Astrocyte (in vitro differentiated cells and primary cell): ENCODE data around the gene ATP6V1G2. TPM values are rescaled to one million over a fixed set of nuclear protein-coding genes. Genes with fewer than 3 reads are reported as not detected.
A peak's percentile ranks its signal among the peaks of the same experiment; 100 is the strongest.

ENCODE experiments used
- DNase-seq: peaks from one replicate; pipeline ENCODE4 v3.0.0-alpha.2; 2010; ENCODE audit warnings: low read depth
- FAIRE-seq: peaks from 2 replicates; lab custom pipeline; 2011; peaks lifted over from hg19 to GRCh38; lab: Jason Lieb, UNC
- H2AFZ ChIP-seq: 2 replicates; pipeline ENCODE4 v1.6.0; 2012; ENCODE audit warnings: low read depth, low read length, inconsistent platforms
- H3K27ac ChIP-seq: 2 replicates; pipeline ENCODE4 v1.5.1; 2011; ENCODE audit warnings: low read depth, low read length, inconsistent platforms
- H3K27me3 ChIP-seq: 2 replicates; pipeline ENCODE4 v1.6.0; 2011; ENCODE audit warnings: low read length, inconsistent platforms; ENCODE audit not compliant: insufficient read depth
- H3K36me3 ChIP-seq: 2 replicates; pipeline ENCODE4 v1.5.1; 2011; ENCODE audit warnings: low read length, inconsistent platforms; ENCODE audit not compliant: insufficient read depth
- H3K4me1 ChIP-seq: 2 replicates; pipeline ENCODE4 v1.5.1; 2011; ENCODE audit warnings: low read length, inconsistent platforms; ENCODE audit not compliant: insufficient read depth
- H3K4me2 ChIP-seq: 2 replicates; pipeline ENCODE4 v1.6.0; 2012; ENCODE audit warnings: low read length, inconsistent platforms
- H3K4me3 ChIP-seq: 2 replicates; pipeline ENCODE4 v1.5.1; 2011; ENCODE audit warnings: low read depth, mild to moderate bottlenecking, low read length, inconsistent platforms; ENCODE audit not compliant: insufficient read depth
- H3K79me2 ChIP-seq: 2 replicates; pipeline ENCODE4 v1.6.0; 2012; ENCODE audit warnings: mild to moderate bottlenecking, low read length, inconsistent platforms; ENCODE audit not compliant: insufficient read depth
- H3K9ac ChIP-seq: 2 replicates; pipeline ENCODE4 v1.6.0; 2012; ENCODE audit warnings: mild to moderate bottlenecking, low read length, inconsistent platforms
- H3K9me3 ChIP-seq: 2 replicates; pipeline ENCODE4 v1.5.1; 2012; ENCODE audit warnings: low read depth, mild to moderate bottlenecking, low read length, inconsistent platforms; ENCODE audit not compliant: insufficient read depth
- H4K20me1 ChIP-seq: 2 replicates; pipeline ENCODE4 v1.6.0; 2012; ENCODE audit warnings: low read length, inconsistent platforms; ENCODE audit not compliant: insufficient read depth
- H3K27ac Mint-ChIP-seq: one replicate; pipeline ENCODE4 v1.8.0; 2021; ENCODE audit warnings: mild to moderate bottlenecking, mixed read lengths; ENCODE audit not compliant: unreplicated experiment
- H3K27me3 Mint-ChIP-seq: one replicate; pipeline ENCODE4 v1.8.0; 2021; ENCODE audit warnings: low read depth, mixed read lengths; ENCODE audit not compliant: unreplicated experiment
- H3K36me3 Mint-ChIP-seq: one replicate; pipeline ENCODE4 v1.8.0; 2021; ENCODE audit warnings: low read depth, mixed read lengths; ENCODE audit not compliant: unreplicated experiment
- H3K4me1 Mint-ChIP-seq: one replicate; pipeline ENCODE4 v1.8.0; 2021; ENCODE audit warnings: low read depth, mixed read lengths; ENCODE audit not compliant: unreplicated experiment
- H3K4me3 Mint-ChIP-seq: one replicate; pipeline ENCODE4 v1.8.0; 2021; ENCODE audit warnings: mild to moderate bottlenecking, moderate library complexity, mixed read lengths; ENCODE audit not compliant: unreplicated experiment
- H3K9me3 Mint-ChIP-seq: one replicate; pipeline ENCODE4 v1.8.0; 2021; ENCODE audit warnings: mild to moderate bottlenecking, mixed read lengths; ENCODE audit not compliant: unreplicated experiment
- EZH2 ChIP-seq: IDR thresholded peaks from 2 replicates; pipeline ENCODE4 v1.6.1; 2012; ENCODE audit warnings: mild to moderate bottlenecking, low read length, inconsistent platforms; ENCODE audit not compliant: insufficient read depth
- total RNA-seq: library from RNA; stranded (reverse); gene quantifications from 2 replicates; pipeline ENCODE4 v1.2.1, GENCODE V29; 2021
- TF ChIP-seq, protein P1 (sequence below): IDR thresholded peaks from 2 replicates; pipeline ENCODE4 v1.5.1; 2011; ENCODE audit warnings: low read depth, mild to moderate bottlenecking, inconsistent platforms, low read length, moderate library complexity; ENCODE audit not compliant: insufficient read depth

Gene ATP6V1G2
- total RNA-seq, 1 donor from 2014 or later: 2.6 TPM

DNA sequence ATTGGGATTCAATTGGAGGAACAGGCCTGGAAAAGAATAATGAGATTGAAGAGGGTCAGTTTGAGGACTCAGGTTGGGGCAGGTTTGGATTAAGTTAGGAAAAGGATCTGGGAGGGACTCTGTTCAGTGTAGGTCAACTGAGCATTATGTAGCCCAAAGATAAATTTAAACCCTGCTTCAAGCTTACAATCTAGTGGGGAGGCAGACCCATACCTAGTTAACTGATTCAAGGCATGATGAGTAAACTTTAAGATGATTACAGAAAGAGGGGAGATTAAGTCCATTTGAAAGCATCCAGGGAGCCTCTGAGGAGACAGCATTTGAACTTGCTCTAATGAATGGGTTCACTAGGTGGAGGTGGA, 14.3 kb upstream of the ATP6V1G2 start:
- TF ChIP-seq EZH2: no peak
- TF ChIP-seq, protein P1, sequence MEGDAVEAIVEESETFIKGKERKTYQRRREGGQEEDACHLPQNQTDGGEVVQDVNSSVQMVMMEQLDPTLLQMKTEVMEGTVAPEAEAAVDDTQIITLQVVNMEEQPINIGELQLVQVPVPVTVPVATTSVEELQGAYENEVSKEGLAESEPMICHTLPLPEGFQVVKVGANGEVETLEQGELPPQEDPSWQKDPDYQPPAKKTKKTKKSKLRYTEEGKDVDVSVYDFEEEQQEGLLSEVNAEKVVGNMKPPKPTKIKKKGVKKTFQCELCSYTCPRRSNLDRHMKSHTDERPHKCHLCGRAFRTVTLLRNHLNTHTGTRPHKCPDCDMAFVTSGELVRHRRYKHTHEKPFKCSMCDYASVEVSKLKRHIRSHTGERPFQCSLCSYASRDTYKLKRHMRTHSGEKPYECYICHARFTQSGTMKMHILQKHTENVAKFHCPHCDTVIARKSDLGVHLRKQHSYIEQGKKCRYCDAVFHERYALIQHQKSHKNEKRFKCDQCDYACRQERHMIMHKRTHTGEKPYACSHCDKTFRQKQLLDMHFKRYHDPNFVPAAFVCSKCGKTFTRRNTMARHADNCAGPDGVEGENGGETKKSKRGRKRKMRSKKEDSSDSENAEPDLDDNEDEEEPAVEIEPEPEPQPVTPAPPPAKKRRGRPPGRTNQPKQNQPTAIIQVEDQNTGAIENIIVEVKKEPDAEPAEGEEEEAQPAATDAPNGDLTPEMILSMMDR: no peak
- H3K36me3 ChIP-seq: peaks cover 4% of the 10 kb centered on the region
- H3K4me3 ChIP-seq: no peak overlapping the region
- H4K20me1 ChIP-seq: no peaks in the 10 kb centered on the region
- Mint-ChIP-seq H3K27ac (peak overlapping the region; percentile 79), H3K27me3 (peaks cover 2% of the 10 kb centered on the region), H3K4me3 (peak overlapping the region; percentile 51), H3K9me3 (peaks cover 2% of the 10 kb centered on the region), H3K4me1 (peaks cover 36% of the 10 kb centered on the region), H3K36me3 (peaks cover 21% of the 10 kb centered on the region)
- H3K9me3 ChIP-seq: no peaks in the 10 kb centered on the region
- H2AFZ ChIP-seq: no peak overlapping the region
- peaks cover 4% of the 10 kb centered on the region for H3K79me2 ChIP-seq
- H3K27ac ChIP-seq: peak overlapping the region; percentile 61
- no peaks in the 10 kb centered on the region for H3K27me3 ChIP-seq
- DNase-seq (no peak), FAIRE-seq (no peak)
- H3K4me1 ChIP-seq: peaks cover 29% of the 10 kb centered on the region
- peak overlapping the region; percentile 40 for H3K9ac ChIP-seq
- peak overlapping the region; percentile 72 for H3K4me2 ChIP-seq

DNA sequence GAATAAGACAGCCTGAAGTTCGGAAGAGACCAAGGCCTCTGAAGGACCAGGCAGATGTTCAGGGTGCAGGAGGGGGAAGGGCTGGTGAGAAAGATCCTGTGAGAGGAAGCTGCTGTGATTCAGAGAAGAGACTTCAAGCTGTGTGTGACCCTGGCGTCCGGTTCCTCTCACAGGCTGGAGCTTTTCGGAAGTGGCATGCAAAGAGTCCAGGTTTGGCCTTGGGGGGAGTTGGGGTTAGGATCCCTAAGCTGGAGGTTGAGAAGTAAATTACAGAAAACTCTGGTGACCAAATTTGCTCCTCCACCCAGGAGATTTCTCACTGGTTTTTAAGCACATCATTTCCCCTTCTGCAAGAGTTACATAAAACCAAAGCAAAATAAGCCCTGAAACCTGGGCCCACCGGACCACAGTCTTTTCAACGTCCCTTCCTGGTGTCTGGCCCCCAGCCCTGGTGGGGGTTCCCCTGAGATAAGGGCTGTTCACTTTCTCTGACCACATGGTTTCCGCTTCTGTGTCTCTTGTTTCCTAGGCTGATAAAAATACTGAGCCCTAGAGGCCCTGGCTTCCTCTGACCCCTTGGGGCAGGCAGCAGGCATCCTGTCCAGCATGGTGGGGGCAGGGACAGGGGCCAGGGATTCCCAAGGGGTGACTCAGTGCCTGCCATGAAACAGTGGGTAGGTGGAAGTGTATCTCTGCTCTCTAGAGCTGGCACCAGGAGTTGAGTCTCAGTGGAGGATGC, 13.7 kb upstream of the ATP6V1G2 start:
- peak overlapping the region; percentile 51 for H3K4me3 Mint-ChIP-seq
- H3K4me1 ChIP-seq: peaks cover 29% of the 10 kb centered on the region
- peak overlapping the region; percentile 61 for H3K27ac ChIP-seq
- H3K27ac Mint-ChIP-seq: peak overlapping the region; percentile 96
- no peaks in the 10 kb centered on the region for H3K9me3 ChIP-seq
- peaks cover 4% of the 10 kb centered on the region for H3K36me3 ChIP-seq
- H3K4me2 ChIP-seq: peak overlapping the region; percentile 72
- FAIRE-seq (no peak), DNase-seq (peak; percentile 46)
- no peaks in the 10 kb centered on the region for H3K27me3 ChIP-seq
- peak overlapping the region; percentile 40 for H3K9ac ChIP-seq
- no peak overlapping the region for H3K4me3 ChIP-seq
- TF ChIP-seq EZH2: no peak
- TF ChIP-seq, protein P1: no peak
- H2AFZ ChIP-seq: peak overlapping the region; percentile 24
- peaks cover 4% of the 10 kb centered on the region for H3K79me2 ChIP-seq
- H4K20me1 ChIP-seq: no peaks in the 10 kb centered on the region
- H3K27me3 Mint-ChIP-seq: no peaks in the 10 kb centered on the region
- H3K4me1 Mint-ChIP-seq: peaks cover 36% of the 10 kb centered on the region
- H3K9me3 Mint-ChIP-seq: peaks cover 2% of the 10 kb centered on the region
- peaks cover 21% of the 10 kb centered on the region for H3K36me3 Mint-ChIP-seq

DNA sequence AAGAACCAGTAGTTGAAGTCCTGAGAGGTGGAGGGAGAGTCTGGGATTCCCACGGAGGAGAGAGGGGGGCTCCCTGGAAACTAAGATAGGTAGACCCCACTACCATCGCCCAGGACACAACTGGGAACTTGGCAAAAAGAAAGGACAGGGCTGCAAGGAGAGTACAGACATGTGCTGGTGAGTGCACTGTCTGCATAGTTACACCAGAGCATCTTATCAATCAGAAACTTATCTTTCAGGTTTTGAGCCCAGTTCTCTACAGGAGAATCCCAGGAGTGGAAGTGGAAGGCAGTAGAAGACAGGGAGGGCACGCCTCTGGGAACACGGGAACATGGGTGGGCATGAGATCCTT, 13.2 kb upstream of the ATP6V1G2 start:
- Histone ChIP-seq H3K36me3 (peaks cover 4% of the 10 kb centered on the region), H3K4me1 (peaks cover 29% of the 10 kb centered on the region), H3K4me2 (peak overlapping the region; percentile 72), H3K79me2 (peaks cover 4% of the 10 kb centered on the region), H3K9ac (peak overlapping the region; percentile 40), H2AFZ (peak overlapping the region; percentile 24), H3K9me3 (no peaks in the 10 kb centered on the region), H3K27me3 (no peaks in the 10 kb centered on the region), H4K20me1 (no peaks in the 10 kb centered on the region), H3K4me3 (no peak overlapping the region), H3K27ac (peak overlapping the region; percentile 61)
- Mint-ChIP-seq H3K27me3 (no peaks in the 10 kb centered on the region), H3K4me3 (peak overlapping the region; percentile 51), H3K9me3 (peaks cover 2% of the 10 kb centered on the region), H3K4me1 (peaks cover 36% of the 10 kb centered on the region), H3K27ac (peak overlapping the region; percentile 96), H3K36me3 (peaks cover 21% of the 10 kb centered on the region)
- DNase-seq: no peak
- no peak for FAIRE-seq
- TF ChIP-seq, protein P1: no peak
- TF ChIP-seq EZH2: no peak
